Measurements from ENCODE around the gene ZNF774. TPM values are rescaled to one million over a fixed set of nuclear protein-coding genes. Genes with fewer than 3 reads are reported as not detected.
"Not testable (repeated sequence)": the region's sequence is repeated elsewhere in the genome, so short reads cannot be mapped to it uniquely, and the experiment has no call there.

The ZNF774 gene
- 1.6 and 1.7 TPM in 2 replicates for total RNA-seq (2014; rRNA removed; shearing (Covaris generic))

GRCh38 chr15:90352107-90352893 is at the start of gene ZNF774:
Gene ZNF774 (plus strand): TSS chr15:90352284. CDS start chr15:90354661, 2,377 bp downstream.
- DNase-seq (ENCODE audit: low read depth), result peak; percentile 96

- DNase-seq (ENCODE audit: low read depth), result not testable (repeated sequence)
These were observed 46.7 kb upstream of the ZNF774 start for GRCh38 chr15:90305355-90305754.

- no peak for DNase-seq (ENCODE audit: low read depth)
These were observed 46.2 kb upstream of the ZNF774 start for GRCh38 chr15:90305932-90306331.

- DNase-seq (ENCODE audit: low read depth), result no peak
These were observed 45.5 kb upstream of the ZNF774 start for GRCh38 chr15:90306560-90306959.

DNA sequence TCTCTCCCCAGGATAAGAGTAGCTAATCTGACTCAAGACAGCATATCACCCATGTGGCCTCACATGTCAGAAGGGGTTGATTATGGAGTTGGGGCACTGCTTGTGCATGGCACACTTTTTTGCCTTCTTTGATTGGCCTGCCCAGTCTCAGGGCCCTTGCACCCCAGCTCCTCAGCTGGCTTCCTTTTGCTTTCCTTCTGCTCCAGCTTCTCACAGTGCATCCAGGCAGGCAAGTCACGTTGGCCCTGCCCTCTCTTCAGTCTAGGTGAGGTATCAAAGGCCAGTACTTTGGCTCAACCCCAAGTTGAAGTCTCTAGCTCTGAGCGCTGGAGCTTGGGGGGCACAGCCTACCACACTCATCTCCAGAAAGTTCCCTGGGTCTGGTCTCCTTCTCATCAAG is 44.4 kb upstream of the ZNF774 start:
- no peak for DNase-seq (ENCODE audit: low read depth)

DNA sequence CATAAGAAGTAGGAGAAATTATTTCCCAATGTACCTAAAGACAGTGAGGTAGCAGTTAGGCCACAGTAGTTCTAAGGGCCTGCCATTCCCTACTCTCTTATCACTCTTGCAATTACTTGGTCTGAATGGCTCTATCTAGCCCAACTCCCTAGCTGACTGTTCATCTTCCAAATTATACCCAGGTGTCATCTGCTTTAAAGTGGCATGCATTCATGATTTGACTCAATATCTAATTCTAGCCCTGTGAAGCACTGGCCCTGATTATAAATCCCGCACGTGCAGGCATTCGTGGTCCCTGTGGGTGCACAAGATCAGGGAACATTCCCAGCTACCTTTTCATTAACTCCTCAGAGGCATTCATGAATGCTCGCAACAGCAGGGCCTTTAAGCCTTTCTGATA is 43.1 kb upstream of the ZNF774 start:
- no peak for DNase-seq (ENCODE audit: low read depth)

DNA sequence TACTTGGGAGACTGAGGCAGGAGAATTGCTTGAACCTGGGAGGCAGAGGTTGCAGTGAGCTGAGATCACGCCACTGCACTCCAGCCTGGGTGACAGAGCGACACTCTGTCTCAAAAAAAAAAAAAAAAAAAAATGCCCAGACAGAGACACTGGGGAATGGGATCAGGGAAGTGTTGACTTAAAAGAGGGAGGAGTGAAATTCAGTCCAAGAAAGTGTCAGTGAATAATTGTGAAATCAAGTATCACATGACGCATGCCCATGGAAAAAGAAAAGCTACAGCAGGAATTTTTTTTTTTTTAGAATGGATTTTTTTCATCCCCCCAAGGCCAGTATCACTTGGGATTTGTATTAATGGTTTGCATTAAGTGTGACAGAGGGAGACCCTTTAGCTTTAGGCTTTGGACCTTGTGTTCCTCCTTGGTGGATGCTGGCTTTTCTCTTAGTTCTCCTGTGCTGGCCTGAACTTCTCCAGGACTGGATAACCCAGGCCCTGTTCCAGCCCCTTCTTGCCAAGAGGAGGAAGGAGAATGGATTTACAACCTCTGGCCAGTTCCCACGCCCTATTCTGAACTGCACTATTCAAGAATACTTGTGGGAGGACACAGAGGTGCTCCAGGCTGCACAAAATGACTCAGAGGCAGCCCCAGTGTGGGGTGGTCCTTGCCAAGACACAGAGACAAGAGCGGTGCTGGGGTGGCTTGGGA is 36.7 kb upstream of the ZNF774 start:
- DNase-seq (ENCODE audit: low read depth), result peak; percentile 58

DNA sequence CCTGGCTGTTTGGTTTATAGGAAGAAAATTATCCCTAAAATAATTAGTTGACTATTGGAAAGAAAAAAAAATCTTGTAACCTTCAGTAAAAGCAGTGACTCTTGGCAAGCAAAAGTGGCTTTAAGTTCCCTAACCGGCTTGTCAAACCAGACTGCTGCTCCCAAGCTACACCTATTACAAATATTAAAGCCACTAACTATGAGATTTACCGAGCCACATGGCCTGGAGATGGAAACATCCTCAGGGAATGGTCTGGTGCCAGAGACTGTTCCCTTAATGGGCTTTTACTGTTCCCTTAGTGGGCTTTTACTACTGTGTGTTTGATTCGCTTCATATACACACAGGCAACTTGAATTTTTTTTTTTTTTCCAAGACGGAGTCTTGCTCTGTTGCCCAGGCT is 35.9 kb upstream of the ZNF774 start:
- no peak for DNase-seq (ENCODE audit: low read depth)

DNA sequence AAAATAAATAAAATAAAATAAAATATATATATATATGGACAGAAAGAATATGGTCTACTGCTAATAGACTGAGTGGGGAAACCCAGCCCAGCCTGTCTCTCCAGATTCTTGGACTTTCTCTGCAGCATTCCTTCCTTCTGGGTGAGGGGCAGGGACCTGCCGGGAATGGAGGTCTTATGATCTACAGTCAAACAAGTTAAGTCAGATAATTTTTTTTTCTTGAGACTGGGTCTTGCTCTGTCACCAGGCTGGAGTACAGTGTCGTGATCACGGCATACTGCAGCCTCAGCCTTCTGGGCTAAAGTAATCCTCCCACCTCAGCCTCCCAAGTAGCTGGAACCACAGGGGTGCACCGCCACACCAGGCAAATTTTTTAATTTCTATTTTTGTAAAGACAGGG is 33.5 kb upstream of the ZNF774 start:
- no peak for DNase-seq (ENCODE audit: low read depth)

GRCh38 chr15:90320062-90320884 is 31.8 kb upstream of the ZNF774 start:
- DNase-seq (ENCODE audit: low read depth), result peak; percentile 90

DNA sequence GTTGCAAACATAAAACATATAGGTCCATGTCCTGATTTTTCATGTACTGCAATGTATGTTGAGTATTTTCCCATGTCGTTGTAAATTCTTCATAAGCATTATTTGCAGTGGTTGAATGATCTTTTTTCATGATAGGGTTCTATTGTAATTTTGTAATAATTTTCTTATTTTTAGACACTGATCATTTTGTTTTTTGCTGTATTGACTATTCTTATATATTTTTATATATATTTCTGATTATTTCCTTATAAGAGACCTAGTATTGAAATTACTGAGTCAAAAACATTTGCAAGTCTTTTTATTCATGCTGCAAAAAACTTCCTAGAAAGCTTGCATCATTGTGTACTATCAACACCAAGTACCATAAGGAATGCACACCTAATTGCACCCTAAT is 31.2 kb upstream of the ZNF774 start:
- no peak for DNase-seq (ENCODE audit: low read depth)

GRCh38 chr15:90322538-90322937 is 29.5 kb upstream of the ZNF774 start:
- DNase-seq (ENCODE audit: low read depth), result peak; percentile 40

- no peak for DNase-seq (ENCODE audit: low read depth)
These were observed 26.4 kb upstream of the ZNF774 start for GRCh38 chr15:90325726-90326125.

- no peak for DNase-seq (ENCODE audit: low read depth)
These were observed 25.6 kb upstream of the ZNF774 start for GRCh38 chr15:90326441-90326840.

GRCh38 chr15:90327311-90327710 is 24.8 kb upstream of the ZNF774 start:
- DNase-seq (ENCODE audit: low read depth), result no peak

GRCh38 chr15:90334304-90334731 is 17.8 kb upstream of the ZNF774 start:
- DNase-seq (ENCODE audit: low read depth), result no peak

- peak; percentile 96 for DNase-seq (ENCODE audit: low read depth)
These were observed 15.4 kb upstream of the ZNF774 start for GRCh38 chr15:90336705-90337141.

GRCh38 chr15:90337256-90337655 is 14.8 kb upstream of the ZNF774 start:
- DNase-seq (ENCODE audit: low read depth), result peak; percentile 81

DNA sequence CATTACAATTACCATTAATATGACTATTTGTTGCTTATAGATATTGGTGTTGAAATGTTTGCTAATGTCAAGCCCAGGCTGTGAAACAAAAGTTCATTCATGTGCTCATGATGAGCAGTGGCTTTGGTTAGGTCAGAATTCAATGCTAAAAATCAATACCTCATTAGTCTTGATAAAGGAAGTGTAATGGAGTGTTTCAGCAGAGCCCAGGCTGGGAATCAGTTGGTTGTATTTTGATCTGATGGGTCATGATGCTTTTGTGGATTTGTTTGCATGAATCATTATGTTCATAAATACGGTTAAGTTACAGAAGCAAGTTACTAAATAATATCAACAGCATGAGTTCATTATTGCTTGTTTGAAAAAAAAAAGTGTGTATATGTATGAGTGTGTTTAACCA is 13.6 kb upstream of the ZNF774 start:
- DNase-seq (ENCODE audit: low read depth), result no peak

GRCh38 chr15:90340345-90340744 is 11.7 kb upstream of the ZNF774 start:
- no peak for DNase-seq (ENCODE audit: low read depth)

- DNase-seq (ENCODE audit: low read depth), result peak; percentile 18
These were observed 8.7 kb upstream of the ZNF774 start for GRCh38 chr15:90343302-90343790.

DNA sequence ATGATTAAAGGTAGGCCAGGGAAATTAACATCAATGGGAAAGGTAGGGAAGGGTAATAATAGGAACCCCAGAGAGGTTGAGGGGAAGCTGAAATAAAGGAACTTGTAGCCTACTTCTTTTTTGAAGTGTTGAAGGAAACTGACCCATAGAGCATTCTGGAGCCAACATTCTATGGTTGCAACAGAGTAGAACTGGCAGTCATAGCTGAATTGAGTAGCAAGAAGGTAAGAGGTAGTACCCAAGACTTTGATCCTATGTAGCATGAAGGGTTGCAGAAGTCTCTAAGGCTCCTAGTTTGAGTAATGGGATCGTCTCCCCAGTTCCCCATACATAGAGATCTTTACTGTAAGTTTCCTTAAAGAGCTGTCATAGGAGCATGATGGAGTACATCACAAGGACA is 7.4 kb upstream of the ZNF774 start:
- no peak for DNase-seq (ENCODE audit: low read depth)
